NT2/D1 (cell line): ENCODE results near the gene DCT.
"Not testable (repeated sequence)": the region's sequence is repeated elsewhere in the genome, so short reads cannot be mapped to it uniquely, and the experiment has no call there.

Source experiments
- DNase-seq: peaks from one replicate; pipeline ENCODE4 v3.0.0-alpha.2; 2011; ENCODE audit warnings: low read depth, low spot score
- H3K27me3 ChIP-seq: 2 replicates; pipeline ENCODE4 v1.6.0; 2011; ENCODE audit warnings: mild to moderate bottlenecking; ENCODE audit not compliant: insufficient read length, insufficient read depth
- H3K36me3 ChIP-seq: 2 replicates; pipeline ENCODE4 v1.6.1; 2011; ENCODE audit warnings: mild to moderate bottlenecking, low read length, mixed read lengths; ENCODE audit not compliant: insufficient read depth, insufficient read length
- H3K4me1 ChIP-seq: 2 replicates; pipeline ENCODE4 v1.5.1; 2011; ENCODE audit not compliant: insufficient read depth, insufficient read length
- H3K4me3 ChIP-seq: 2 replicates; pipeline ENCODE4 v1.5.1; 2011; ENCODE audit warnings: low read depth; ENCODE audit not compliant: insufficient read length
- H3K9ac ChIP-seq: 2 replicates; pipeline ENCODE4 v1.6.0; 2011; ENCODE audit warnings: low read depth; ENCODE audit not compliant: insufficient read length
- H3K9me3 ChIP-seq: 2 replicates; pipeline ENCODE4 v1.5.1; 2011; ENCODE audit warnings: mild to moderate bottlenecking, low read length; ENCODE audit not compliant: insufficient read depth
- SUZ12 ChIP-seq: IDR thresholded peaks from 2 replicates; pipeline ENCODE4 v1.6.1; 2011; ENCODE audit not compliant: insufficient read length, insufficient read depth; ENCODE audit errors: extremely low read depth
- YY1 ChIP-seq: IDR thresholded peaks from 2 replicates; pipeline ENCODE4 v1.6.1; 2011; ENCODE audit not compliant: insufficient read length, insufficient read depth
- ZNF274 ChIP-seq: IDR thresholded peaks from 2 replicates; pipeline ENCODE4 v1.6.1; 2011; ENCODE audit warnings: mild to moderate bottlenecking, low read depth, low read length

The DCT gene

DNA sequence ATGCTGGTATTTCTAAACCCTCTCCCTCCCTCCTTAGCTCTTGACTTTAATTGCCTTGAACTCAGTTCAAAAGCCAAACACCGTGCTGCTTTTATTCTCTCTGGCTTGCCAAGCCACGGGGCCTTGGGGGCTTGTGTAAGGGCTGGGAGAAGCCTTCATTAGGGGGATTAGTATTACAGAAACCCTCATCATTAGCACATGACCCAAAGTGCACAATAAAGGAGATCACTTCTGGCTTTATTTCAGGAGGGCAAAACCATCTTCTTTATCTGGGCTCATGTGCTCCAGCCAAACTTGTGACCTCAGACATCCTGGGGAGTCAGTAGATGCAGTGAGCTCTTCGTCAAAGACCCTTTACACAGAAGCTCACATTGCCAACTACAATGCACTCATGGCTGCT is at the start of gene DCT:
DCT (minus strand) TSS at position 67 of the 400 bp plus-strand sequence. CDS start 427 bp downstream, outside the sequence.
- H3K36me3 ChIP-seq = no peaks in the 10 kb centered on the region
- no peak within 1 kb of the TSS for H3K9ac ChIP-seq
- DNase-seq = no peak
- no peak for TF ChIP-seq YY1
- no peak for TF ChIP-seq ZNF274
- TF ChIP-seq SUZ12 = no peak
- no peaks in the 10 kb centered on the region for H3K4me1 ChIP-seq
- H3K27me3 ChIP-seq = no peaks in the 10 kb centered on the region
- H3K9me3 ChIP-seq = no peaks in the 10 kb centered on the region
- no peak within 1 kb of the TSS for H3K4me3 ChIP-seq

DNA sequence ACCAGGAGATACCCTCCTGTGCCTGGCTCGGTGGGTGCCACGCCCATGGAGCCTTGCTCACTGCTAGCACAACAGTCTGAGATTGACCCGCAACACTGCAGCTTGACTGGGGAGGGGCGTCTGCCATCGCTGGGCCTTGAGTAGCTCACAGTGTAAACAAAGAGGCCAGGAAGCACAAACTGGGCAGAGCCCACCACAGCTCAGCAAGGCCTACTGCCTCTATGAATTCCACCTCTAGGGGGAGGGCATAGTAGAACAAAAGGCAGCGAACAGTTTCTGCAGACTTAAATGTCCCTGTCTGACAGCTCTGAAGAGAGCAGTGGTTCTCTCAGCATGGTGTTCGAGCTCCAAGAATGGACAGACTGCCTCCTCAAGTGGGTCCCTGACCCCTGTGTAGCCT is 47.5 kb upstream of the DCT start:
- H3K27me3 ChIP-seq, H3K4me1 ChIP-seq, H3K36me3 ChIP-seq, H3K9ac ChIP-seq, H3K9me3 ChIP-seq, H3K4me3 ChIP-seq, DNase-seq: not testable (repeated sequence)

DNA sequence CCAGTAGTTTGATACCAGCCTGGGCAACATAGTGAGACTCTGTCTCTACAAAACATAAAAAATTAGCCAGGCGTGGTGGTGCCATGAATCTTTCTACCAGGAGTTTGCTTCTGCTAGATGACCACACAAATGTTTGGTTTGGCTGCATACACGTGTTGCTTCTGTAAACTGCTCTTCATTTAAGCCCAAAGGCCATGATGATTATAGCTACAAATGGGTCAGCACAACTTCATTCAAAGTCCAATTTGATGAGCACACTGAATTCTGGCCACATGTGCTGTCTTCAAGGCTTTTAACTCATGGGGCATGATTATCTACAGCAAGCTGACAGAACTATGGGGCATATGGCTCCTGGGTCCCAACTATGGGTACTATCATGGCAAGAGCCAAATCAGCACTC is 46.3 kb upstream of the DCT start:
- Histone ChIP-seq H3K9ac (no peak overlapping the region), H3K9me3 (no peaks in the 10 kb centered on the region), H3K27me3 (no peaks in the 10 kb centered on the region), H3K4me1 (no peaks in the 10 kb centered on the region), H3K36me3 (no peaks in the 10 kb centered on the region), H3K4me3 (no peak overlapping the region)
- TF ChIP-seq SUZ12 (no peak), ZNF274 (no peak), YY1 (no peak)
- DNase-seq = no peak

DNA sequence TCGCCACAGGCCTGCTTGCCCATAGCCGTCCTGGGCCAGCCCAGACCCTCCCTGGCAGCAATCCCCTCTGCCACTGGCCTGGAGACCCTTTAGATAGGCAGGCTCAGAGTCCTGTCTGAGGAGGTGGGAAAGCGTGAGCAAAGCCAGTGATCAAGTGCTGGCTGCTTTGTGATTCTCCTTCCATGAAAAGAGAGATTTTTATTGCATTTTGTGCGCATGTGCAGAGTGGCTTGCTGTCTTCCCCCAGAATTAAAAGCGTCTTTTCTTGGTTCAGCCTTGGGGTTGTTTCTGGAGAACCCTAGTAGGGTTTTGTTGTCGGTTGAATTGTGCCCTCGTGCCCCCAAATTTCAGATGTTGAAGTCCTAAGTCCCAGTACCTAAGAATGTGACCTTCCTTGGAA is 44.9 kb upstream of the DCT start:
- Histone ChIP-seq H3K4me3 (no peak overlapping the region), H3K9ac (no peak overlapping the region), H3K36me3 (no peaks in the 10 kb centered on the region), H3K4me1 (no peaks in the 10 kb centered on the region), H3K27me3 (no peaks in the 10 kb centered on the region), H3K9me3 (no peaks in the 10 kb centered on the region)
- TF ChIP-seq ZNF274 (no peak), YY1 (no peak), SUZ12 (no peak)
- DNase-seq = no peak

DNA sequence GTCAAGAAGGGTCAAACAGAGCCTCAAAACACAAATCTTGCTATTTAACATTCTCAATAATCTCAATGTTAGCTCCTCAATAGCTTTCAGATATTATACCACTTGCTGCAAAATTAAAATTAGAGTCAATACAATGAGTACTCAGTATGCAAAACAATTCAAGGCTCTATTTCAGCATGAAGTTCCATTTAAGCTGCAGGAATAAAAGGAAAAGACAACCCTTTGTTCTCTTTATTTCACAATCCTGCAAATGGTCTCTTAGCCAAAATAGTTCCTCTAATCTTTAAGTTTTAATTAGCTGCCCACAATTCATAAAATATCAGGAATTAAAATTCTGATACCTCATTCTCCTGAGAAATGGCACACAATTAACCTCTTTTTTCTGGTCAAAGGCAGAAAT is 40.5 kb upstream of the DCT start:
- H3K36me3 ChIP-seq = no peaks in the 10 kb centered on the region

DNA sequence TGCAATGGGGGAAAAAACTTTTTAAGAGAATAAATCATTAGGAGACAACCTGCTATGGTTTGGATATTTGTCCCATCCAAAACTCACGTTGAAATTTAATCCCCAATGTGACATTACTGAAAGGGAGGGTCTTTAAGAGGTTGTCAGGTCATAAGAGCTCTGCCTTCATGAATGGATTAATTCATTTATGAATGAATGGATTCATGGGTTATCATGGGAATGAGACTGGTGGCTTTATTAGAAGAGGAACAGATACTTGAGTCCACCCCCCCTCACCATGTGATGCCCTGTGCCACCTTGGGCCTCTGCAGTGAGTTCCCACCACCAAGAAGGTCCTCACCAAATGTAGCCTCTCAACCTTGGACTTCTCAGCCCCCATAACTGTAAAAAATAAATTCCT is 37.0 kb upstream of the DCT start:
- Histone ChIP-seq H3K4me3 (no peak overlapping the region), H3K36me3 (no peaks in the 10 kb centered on the region), H3K4me1 (no peaks in the 10 kb centered on the region), H3K9me3 (no peaks in the 10 kb centered on the region), H3K27me3 (no peaks in the 10 kb centered on the region), H3K9ac (no peak overlapping the region)
- no peak for DNase-seq
- TF ChIP-seq SUZ12 (no peak), ZNF274 (no peak), YY1 (no peak)

More for the DNA sequence above, 40.5 kb upstream of the DCT start:
- no peak overlapping the region for H3K4me3 ChIP-seq
- H3K4me1 ChIP-seq = no peaks in the 10 kb centered on the region
- H3K27me3 ChIP-seq = no peaks in the 10 kb centered on the region
- no peak for TF ChIP-seq SUZ12
- no peak for TF ChIP-seq ZNF274
- TF ChIP-seq YY1 = no peak
- DNase-seq = no peak
- no peak overlapping the region for H3K9ac ChIP-seq
- H3K9me3 ChIP-seq = no peaks in the 10 kb centered on the region

DNA sequence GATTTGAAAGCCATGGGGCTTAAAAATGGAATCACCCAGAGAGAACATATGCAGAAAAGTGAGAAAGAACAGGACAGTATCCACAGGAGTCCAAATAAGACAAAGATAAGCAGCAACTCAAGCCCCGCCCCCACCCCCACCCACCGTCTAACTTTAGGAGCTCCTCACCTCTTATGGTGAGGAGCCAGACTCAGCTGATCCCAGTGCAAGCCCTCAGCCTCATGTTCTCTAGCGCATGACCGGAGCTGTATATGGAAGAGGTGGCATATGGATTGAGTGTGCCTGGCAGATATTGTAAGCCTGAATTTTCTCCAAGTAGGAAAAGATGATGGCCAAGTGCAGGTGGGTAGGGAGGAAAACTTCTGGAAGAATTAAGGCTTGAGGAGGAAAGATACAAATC is 36.4 kb upstream of the DCT start:
- TF ChIP-seq SUZ12 = no peak
- no peak for TF ChIP-seq YY1
- TF ChIP-seq ZNF274 = no peak
- Histone ChIP-seq H3K4me1 (no peaks in the 10 kb centered on the region), H3K4me3 (no peak overlapping the region), H3K9ac (no peak overlapping the region), H3K36me3 (no peaks in the 10 kb centered on the region), H3K27me3 (no peaks in the 10 kb centered on the region), H3K9me3 (no peaks in the 10 kb centered on the region)
- no peak for DNase-seq

DNA sequence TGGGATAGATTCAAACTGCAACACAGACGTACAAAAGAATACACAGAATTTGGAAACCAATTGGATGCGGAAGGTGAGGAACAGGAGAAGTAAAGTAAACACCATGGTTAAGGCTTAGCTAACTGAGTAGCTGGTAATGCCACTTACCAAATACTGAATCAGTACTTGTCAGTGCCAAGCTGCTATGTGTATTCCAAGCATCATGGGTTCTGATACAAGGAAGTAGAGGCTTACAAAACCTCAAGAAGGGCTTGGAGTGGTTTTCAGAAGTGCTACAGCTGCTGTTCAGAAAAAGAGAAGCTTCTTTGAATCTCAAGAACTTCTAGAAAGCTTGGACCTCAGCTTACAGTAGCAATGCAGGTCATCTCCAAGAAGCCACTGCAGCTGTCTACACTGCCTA is 35.9 kb upstream of the DCT start:
- DNase-seq = no peak

More for the DNA sequence above, 35.9 kb upstream of the DCT start:
- Histone ChIP-seq H3K9me3 (no peaks in the 10 kb centered on the region), H3K4me3 (no peak overlapping the region), H3K27me3 (no peaks in the 10 kb centered on the region), H3K9ac (no peak overlapping the region), H3K4me1 (no peaks in the 10 kb centered on the region), H3K36me3 (no peaks in the 10 kb centered on the region)
- TF ChIP-seq ZNF274 = no peak
- TF ChIP-seq SUZ12 = no peak
- no peak for TF ChIP-seq YY1
